CD1c-positive myeloid dendritic cell (primary cell): Measurements from ENCODE around the gene KMT5C.

Experiments
- DNase-seq: peaks from one replicate; pipeline ENCODE4 v3.0.0-alpha.2; 2016; ENCODE audit errors: extremely low spot score

The KMT5C gene

GRCh38 chr19:55386493-55386971 is 46.9 kb downstream of the KMT5C start:
- DNase-seq, result no peak

GRCh38 chr19:55387736-55388497 is 48.2 kb downstream of the KMT5C start:
- DNase-seq, result no peak

- DNase-seq, result no peak
Observed at GRCh38 chr19:55389386-55390317, 50.0 kb downstream of the KMT5C start.

GRCh38 chr19:55390461-55390880 is 50.8 kb downstream of the KMT5C start:
- no peak for DNase-seq

GRCh38 chr19:55391191-55391670 is 51.6 kb downstream of the KMT5C start:
- no peak for DNase-seq

GRCh38 chr19:55391702-55392615 is 52.3 kb downstream of the KMT5C start:
- DNase-seq, result no peak

- no peak for DNase-seq
Observed at GRCh38 chr19:55392820-55393761, 53.4 kb downstream of the KMT5C start.
